Lung (tissue), 12 donors: ENCODE measurements around the gene SUPT6H. TPM values are rescaled to one million over a fixed set of nuclear protein-coding genes. Genes with fewer than 3 reads are reported as not detected.
"Not testable (repeated sequence)": the region's sequence is repeated elsewhere in the genome, so short reads cannot be mapped to it uniquely, and the experiment has no call there.

Source experiments
- ATAC-seq: fragments of 200-7000 bp; cut with Tn5 transposase; one replicate; pipeline ENCODE4 v1.9.1; 2020; ENCODE audit warnings: moderate number of reproducible peaks; ENCODE audit not compliant: insufficient read depth, low FRiP score
- DNase-seq, 3 donors: peaks; one replicate each; pipeline ENCODE4 v3.0.0-alpha.2; 2013 to 2017
- H3K27ac ChIP-seq, 2 donors: one replicate each; pipeline ENCODE4 v1.5.1; 2013; ENCODE audit warnings: mild to moderate bottlenecking in 2 of 2, moderate library complexity in 2 of 2, control low read depth in 1 of 2, inconsistent platforms in 1 of 2, low read depth in 1 of 2, low read length in 1 of 2
- H3K27me3 ChIP-seq, 3 donors: one replicate each; pipeline ENCODE4 v1.5.1; 2013; ENCODE audit warnings: low read length in 2 of 3; ENCODE audit not compliant: control insufficient read depth in 3 of 3, insufficient read depth in 3 of 3
- H3K36me3 ChIP-seq, 4 donors: one replicate each; pipeline ENCODE4 v1.5.1; 2013; ENCODE audit warnings: low read length in 4 of 4, mild to moderate bottlenecking in 1 of 4, moderate library complexity in 1 of 4; ENCODE audit not compliant: control insufficient read depth in 4 of 4, insufficient read depth in 4 of 4
- H3K4me1 ChIP-seq, 5 donors: one replicate each; pipeline ENCODE4 v1.5.1; 2013; ENCODE audit warnings: low read length in 5 of 5, mild to moderate bottlenecking in 2 of 5, moderate library complexity in 1 of 5; ENCODE audit not compliant: control insufficient read depth in 5 of 5, insufficient read depth in 5 of 5
- H3K4me3 ChIP-seq: one replicate; pipeline ENCODE4 v1.5.1; 2013; ENCODE audit warnings: mild to moderate bottlenecking, control low read depth, moderate library complexity
- H3K9ac ChIP-seq, 2 donors: one replicate each; pipeline ENCODE4 v1.5.1; 2013; ENCODE audit warnings: low read length in 2 of 2, control low read depth in 1 of 2; ENCODE audit not compliant: insufficient read depth in 1 of 2
- H3K9me3 ChIP-seq, 4 donors: one replicate each; pipeline ENCODE4 v1.5.1; 2013; ENCODE audit warnings: low read length in 3 of 4, mild to moderate bottlenecking in 1 of 4, moderate library complexity in 1 of 4; ENCODE audit not compliant: control insufficient read depth in 4 of 4, insufficient read depth in 3 of 4
- CTCF ChIP-seq: IDR thresholded peaks from 2 replicates; pipeline ENCODE4 v1.5.1; 2012; ENCODE audit warnings: mild to moderate bottlenecking; ENCODE audit errors: control extremely low read depth, extremely low read depth
- WGBS, 2 donors: extraction: QIAGEN DNeasy Blood & Tissue Kit; methylation state at CpG; one replicate each; pipeline ENCODE4 v1.1.7; 2013; 5-methylcytosine and 5-hydroxymethylcytosine counted together
- polyA plus RNA-seq, 2 donors: library from polyadenylated mRNA; stranded (reverse); fragments of 200-250 nt; gene quantifications; one replicate each; pipeline ENCODE4 v1.2.1, GENCODE V29; 2013
- total RNA-seq, 2 donors: library from RNA; depleted of rRNA in 1 of 2; stranded (reverse); fragments of >200 nt in 1 of 2; gene quantifications; one replicate each; pipeline ENCODE4 v1.2.1, GENCODE V29; 2014 to 2021
- donor health status: control.
- donor health status: control.
- donor health status: Bipolar disorder and iron deficiency.
- donor health status: healthy.
- donor health status: DM: yes; HTN: yes; CAD: no.

The SUPT6H gene
- total and polyA plus RNA-seq, 4 donors: 27.5 to 96.4 (median 48.6) TPM

GRCh38 chr17:28729950-28730330 is 67.9 kb downstream of the SUPT6H start:
- DNase-seq (no peak), ATAC-seq (no peak)
- no peak overlapping the region for H3K9ac ChIP-seq
- H3K9me3 ChIP-seq: no peaks in the 10 kb centered on the region
- no peak overlapping the region for H3K27ac ChIP-seq
- TF ChIP-seq CTCF: no peak
- no peak overlapping the region for H3K4me3 ChIP-seq
- H3K36me3 ChIP-seq: peaks cover 0 to 7% (median 3%) of the 10 kb centered on the region in 4 donors
- 91 to 92% methylated on average over 9 to 11 of the region's 11 CpGs for WGBS, 2 donors
- no peaks in the 10 kb centered on the region for H3K27me3 ChIP-seq
- H3K4me1 ChIP-seq: peaks cover 0 to 28% (median 5%) of the 10 kb centered on the region in 5 donors

- Histone ChIP-seq H3K4me1 (peaks cover 0 to 5% (median 0%) of the 10 kb centered on the region in 5 donors), H3K9ac (no peak overlapping the region), H3K9me3 (no peaks in the 10 kb centered on the region), H3K27me3 (no peaks in the 10 kb centered on the region), H3K4me3 (no peak overlapping the region), H3K36me3 (peaks cover 0 to 7% (median 0%) of the 10 kb centered on the region in 4 donors), H3K27ac (no peak overlapping the region)
- DNase-seq (no peak), ATAC-seq (no peak)
- WGBS, 2 donors: 95 to 96% methylated on average over 1 of the region's 1 CpG
- TF ChIP-seq CTCF: no peak
These were observed 71.3 kb downstream of the SUPT6H start for GRCh38 chr17:28733346-28733745.

DNA sequence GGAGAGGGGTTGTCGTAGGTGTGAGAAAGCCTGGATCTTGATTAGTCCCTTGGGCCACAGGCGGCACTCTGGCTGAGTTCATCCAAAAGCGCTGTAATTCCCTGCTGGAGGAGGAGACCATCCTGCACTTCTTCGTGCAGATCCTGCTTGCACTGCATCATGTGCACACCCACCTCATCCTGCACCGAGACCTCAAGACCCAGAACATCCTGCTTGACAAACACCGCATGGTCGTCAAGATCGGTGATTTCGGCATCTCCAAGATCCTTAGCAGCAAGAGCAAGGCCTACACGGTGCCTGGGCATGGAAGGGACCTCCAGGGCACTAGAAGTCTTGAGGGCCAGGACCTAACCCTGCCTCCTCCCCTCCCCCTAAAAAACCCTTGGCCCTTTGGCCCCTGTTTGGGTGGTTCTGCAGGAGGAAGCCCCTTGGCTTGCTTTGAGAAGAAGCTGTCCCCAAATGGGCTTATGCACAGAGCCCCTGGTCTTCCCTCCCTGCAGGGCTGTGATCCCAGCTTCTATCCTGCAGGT is 72.8 kb downstream of the SUPT6H start:
- DNase-seq: no peak
- no peak for TF ChIP-seq CTCF
- WGBS, 2 donors: 91 to 92% methylated on average over 10 of the region's 10 CpGs
- Histone ChIP-seq H3K27ac (no peak overlapping the region), H3K4me3 (no peak overlapping the region), H3K9ac (no peak overlapping the region), H3K9me3 (no peaks in the 10 kb centered on the region), H3K36me3 (peaks cover 0 to 7% (median 0%) of the 10 kb centered on the region in 4 donors), H3K27me3 (no peaks in the 10 kb centered on the region), H3K4me1 (no peaks in the 10 kb centered on the region)
- ATAC-seq: no peak

DNA sequence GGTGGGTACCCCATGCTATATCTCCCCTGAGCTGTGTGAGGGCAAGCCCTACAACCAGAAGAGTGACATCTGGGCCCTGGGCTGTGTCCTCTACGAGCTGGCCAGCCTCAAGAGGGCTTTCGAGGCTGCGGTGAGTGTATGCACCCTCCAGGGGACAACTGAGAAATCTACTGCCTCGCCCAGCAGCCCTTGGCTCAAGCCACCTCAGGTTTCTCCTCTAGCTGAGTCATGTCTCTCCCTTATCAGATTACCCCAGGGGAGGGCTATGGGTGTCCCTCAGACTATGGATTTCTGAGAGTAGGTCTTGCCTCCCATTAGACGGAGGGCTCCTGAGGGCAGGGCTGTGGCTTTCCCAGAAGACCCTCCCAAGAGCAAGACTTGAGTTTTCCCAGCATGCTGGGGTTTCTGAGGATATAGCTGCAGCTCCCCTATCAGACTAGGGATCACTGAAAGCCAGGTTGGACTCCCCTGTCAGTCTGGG is 73.3 kb downstream of the SUPT6H start:
- TF ChIP-seq CTCF: no peak
- H3K27ac ChIP-seq: no peak overlapping the region
- H3K27me3 ChIP-seq: no peaks in the 10 kb centered on the region
- H3K4me1 ChIP-seq: no peaks in the 10 kb centered on the region
- 72 to 87% methylated on average over 5 of the region's 5 CpGs for WGBS, 2 donors
- H3K36me3 ChIP-seq: peaks cover 0 to 7% (median 0%) of the 10 kb centered on the region in 4 donors
- H3K9ac ChIP-seq: no peak overlapping the region
- ATAC-seq: no peak
- H3K4me3 ChIP-seq: no peak overlapping the region
- DNase-seq: no peak
- no peaks in the 10 kb centered on the region for H3K9me3 ChIP-seq

- DNase-seq, H3K27me3 ChIP-seq, H3K4me3 ChIP-seq, H3K27ac ChIP-seq, H3K4me1 ChIP-seq, ATAC-seq, H3K36me3 ChIP-seq, H3K9ac ChIP-seq, H3K9me3 ChIP-seq: not testable (repeated sequence)
- 90 to 93% methylated on average over 5 of the region's 8 CpGs for whole genome bisulfite sequencing, 2 donors
These were observed 74.1 kb downstream of the SUPT6H start for GRCh38 chr17:28735913-28736769.
